WTC11 (cell line): ENCODE data around the gene CNOT1. TPM values are rescaled to one million over a fixed set of nuclear protein-coding genes. Genes with fewer than 3 reads are reported as not detected.

ENCODE experiments used
- ATAC-seq: fragments of 200-7000 bp; cut with Tn5 transposase; 2 replicates; pipeline ENCODE4 v1.10.0; 2021; ENCODE audit warnings: mild to moderate bottlenecking, moderate library complexity
- CTCF ChIA-PET: fragments of 300-600 bp; sonication (Branson Sonifier 250); formaldehyde crosslinking; loops from one replicate; lab custom pipeline; 2021; ENCODE audit warnings: antibody characterized with exemption; lab: Charles Lee
- POLR2A ChIA-PET: fragments of 350-600 bp; sonication (Branson Sonifier 250); formaldehyde crosslinking; loops from one replicate; lab custom pipeline; 2021; ENCODE audit warnings: antibody characterized with exemption; lab: Charles Lee
- DNase-seq: peaks from one replicate; pipeline ENCODE4 v3.0.0; 2021; ENCODE audit warnings: low spot score
- H3K27ac Mint-ChIP-seq: 2 replicates; pipeline ENCODE4 v1.8.0; 2021; ENCODE audit warnings: mixed read lengths
- H3K27me3 Mint-ChIP-seq: 2 replicates; pipeline ENCODE4 v1.8.0; 2021; ENCODE audit warnings: low read depth, mild to moderate bottlenecking, moderate library complexity, mixed read lengths
- H3K36me3 Mint-ChIP-seq: 2 replicates; pipeline ENCODE4 v1.8.0; 2021; ENCODE audit warnings: mixed read lengths
- H3K4me1 Mint-ChIP-seq: 2 replicates; pipeline ENCODE4 v1.8.0; 2022; ENCODE audit warnings: mixed read lengths
- H3K4me3 Mint-ChIP-seq: 2 replicates; pipeline ENCODE4 v1.8.0; 2021; ENCODE audit warnings: mild to moderate bottlenecking, moderate library complexity, mixed read lengths
- H3K9me3 Mint-ChIP-seq: 2 replicates; pipeline ENCODE4 v1.8.0; 2021; ENCODE audit warnings: mixed read lengths
- ATF1 ChIP-seq: sonication (generic); formaldehyde crosslinking; IDR thresholded peaks from 2 replicates; pipeline ENCODE4 v1.8.1; 2023; ENCODE audit warnings: mild to moderate bottlenecking, moderate library complexity, missing genetic modification reagents
- CREB1 ChIP-seq: sonication (generic); formaldehyde crosslinking; IDR thresholded peaks from 2 replicates; pipeline ENCODE4 v1.8.0; 2023; ENCODE audit warnings: mild to moderate bottlenecking, missing genetic modification reagents
- FOXK1 ChIP-seq: sonication (generic); formaldehyde crosslinking; IDR thresholded peaks from 2 replicates; pipeline ENCODE4 v1.8.0; 2022; ENCODE audit warnings: mild to moderate bottlenecking, moderate library complexity, missing genetic modification reagents
- JUN ChIP-seq: sonication (generic); formaldehyde crosslinking; IDR thresholded peaks from 2 replicates; pipeline ENCODE4 v1.8.0; 2023; ENCODE audit warnings: mild to moderate bottlenecking, missing genetic modification reagents
- MYBL2 ChIP-seq: sonication (generic); formaldehyde crosslinking; IDR thresholded peaks from 2 replicates; pipeline ENCODE4 v1.8.1; 2023; ENCODE audit warnings: mild to moderate bottlenecking, moderate library complexity, missing genetic modification reagents
- NFYB ChIP-seq: sonication (generic); formaldehyde crosslinking; conservative IDR thresholded peaks from 2 replicates; pipeline ENCODE4 v1.8.0; 2022; ENCODE audit warnings: low read depth, missing genetic modification reagents
- NR2C2 ChIP-seq: sonication (generic); formaldehyde crosslinking; IDR thresholded peaks from 2 replicates; pipeline ENCODE4 v1.8.0; 2022; ENCODE audit warnings: mild to moderate bottlenecking, missing genetic modification reagents
- OVOL2 ChIP-seq: fragments of 250-450 bp; sonication (Bioruptor Pico); IDR thresholded peaks from 2 replicates; pipeline ENCODE4 v1.9.0; 2021; ENCODE audit warnings: mild to moderate bottlenecking, borderline replicate concordance
- SOX15 ChIP-seq: fragments of 250-450 bp; sonication (Bioruptor Pico); IDR thresholded peaks from 2 replicates; pipeline ENCODE4 v1.9.0; 2021; ENCODE audit warnings: mild to moderate bottlenecking
- TEAD4 ChIP-seq: sonication (generic); formaldehyde crosslinking; IDR thresholded peaks from 2 replicates; pipeline ENCODE4 v1.8.0; 2022; ENCODE audit warnings: mild to moderate bottlenecking, missing genetic modification reagents
- TP53 ChIP-seq: sonication (generic); formaldehyde crosslinking; IDR thresholded peaks from 2 replicates; pipeline ENCODE4 v1.8.1; 2023; ENCODE audit warnings: mild to moderate bottlenecking, missing genetic modification reagents
- ZBTB21 ChIP-seq: sonication (generic); formaldehyde crosslinking; IDR thresholded peaks from 2 replicates; pipeline ENCODE4 v1.8.1; 2023; ENCODE audit warnings: mild to moderate bottlenecking, missing genetic modification reagents, borderline replicate concordance
- total RNA-seq: library from RNA; stranded (reverse); gene quantifications from 3 replicates; pipeline ENCODE4 v1.2.3, GENCODE V29; 2021
- TF ChIP-seq, protein P1 (sequence below): sonication (generic); formaldehyde crosslinking; IDR thresholded peaks from 2 replicates; pipeline ENCODE4 v1.8.1; 2023; ENCODE audit warnings: mild to moderate bottlenecking, missing genetic modification reagents, moderate library complexity
- TF ChIP-seq, protein P2 (sequence below): sonication (generic); formaldehyde crosslinking; IDR thresholded peaks from 2 replicates; pipeline ENCODE4 v1.8.1; 2023; ENCODE audit warnings: mild to moderate bottlenecking, missing genetic modification reagents
- TF ChIP-seq, protein P3 (sequence below): sonication (generic); formaldehyde crosslinking; IDR thresholded peaks from 2 replicates; pipeline ENCODE4 v1.8.1; 2023; ENCODE audit warnings: mild to moderate bottlenecking, moderate library complexity, missing genetic modification reagents
- TF ChIP-seq, protein P4 (sequence below): fragments of 250-450 bp; sonication (Bioruptor Pico); conservative IDR thresholded peaks from 2 replicates; pipeline ENCODE4 v1.9.0; 2021; ENCODE audit warnings: mild to moderate bottlenecking
- TF ChIP-seq, protein P5 (sequence below): fragments of 250-450 bp; sonication (Bioruptor Pico); IDR thresholded peaks from 2 replicates; pipeline ENCODE4 v1.9.0; 2021; ENCODE audit warnings: mild to moderate bottlenecking
- TF ChIP-seq, protein P6 (sequence below): sonication (generic); formaldehyde crosslinking; IDR thresholded peaks from 2 replicates; pipeline ENCODE4 v1.8.1; 2022; ENCODE audit warnings: mild to moderate bottlenecking, missing genetic modification reagents, moderate library complexity, borderline replicate concordance
- TF ChIP-seq, protein P7 (sequence below): sonication (generic); formaldehyde crosslinking; IDR thresholded peaks from 2 replicates; pipeline ENCODE4 v1.8.1; 2023; ENCODE audit warnings: mild to moderate bottlenecking, missing genetic modification reagents
- TF ChIP-seq, protein P8 (sequence below): sonication (generic); formaldehyde crosslinking; IDR thresholded peaks from 2 replicates; pipeline ENCODE4 v1.8.0; 2022; ENCODE audit warnings: mild to moderate bottlenecking, missing genetic modification reagents

The CNOT1 gene
- total RNA-seq, 1 experiment from 2014 or later: 314 TPM

DNA sequence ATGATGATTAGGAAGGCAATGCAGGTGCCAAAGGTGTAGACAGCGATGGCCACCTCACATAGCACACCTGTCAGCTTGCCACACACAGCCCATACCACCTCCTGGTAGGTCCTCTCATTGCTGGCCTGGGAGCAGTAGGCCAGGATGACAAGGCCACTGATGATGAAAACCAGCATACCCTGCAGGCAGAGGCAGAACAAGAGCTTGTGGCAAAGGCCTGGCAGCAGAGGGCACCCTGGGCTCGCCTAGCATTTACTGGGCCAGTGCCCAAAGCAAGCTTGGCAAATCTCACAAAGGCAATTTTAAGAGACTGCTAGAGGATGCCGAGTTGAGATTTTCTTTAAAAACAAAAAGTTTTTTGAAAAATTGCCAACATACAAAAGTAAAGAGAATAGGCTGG lies 49.1 kb upstream of the CNOT1 start:
- H3K36me3 Mint-ChIP-seq: peaks cover 21% of the 10 kb centered on the region
- no peak for DNase-seq
- no peak for ATAC-seq
- H3K9me3 Mint-ChIP-seq: no peaks in the 10 kb centered on the region
- no peaks in the 10 kb centered on the region for H3K27me3 Mint-ChIP-seq
- CTCF ChIA-PET: interaction anchor here (2.5 kb wide), 1 partner anchor 78 kb away, joined by 20 read pairs; no protein-coding TSS in a partner anchor
- POLR2A ChIA-PET: no interaction called here
- H3K4me1 Mint-ChIP-seq: peaks cover 4% of the 10 kb centered on the region
- H3K27ac Mint-ChIP-seq: no peak overlapping the region
- no peak overlapping the region for H3K4me3 Mint-ChIP-seq
- TF ChIP-seq NR2C2 (CRISPR knock-in tag) (no peak), ZBTB21 (CRISPR knock-in tag) (no peak), TP53 (CRISPR knock-in tag) (no peak)
- TF ChIP-seq, protein P1, sequence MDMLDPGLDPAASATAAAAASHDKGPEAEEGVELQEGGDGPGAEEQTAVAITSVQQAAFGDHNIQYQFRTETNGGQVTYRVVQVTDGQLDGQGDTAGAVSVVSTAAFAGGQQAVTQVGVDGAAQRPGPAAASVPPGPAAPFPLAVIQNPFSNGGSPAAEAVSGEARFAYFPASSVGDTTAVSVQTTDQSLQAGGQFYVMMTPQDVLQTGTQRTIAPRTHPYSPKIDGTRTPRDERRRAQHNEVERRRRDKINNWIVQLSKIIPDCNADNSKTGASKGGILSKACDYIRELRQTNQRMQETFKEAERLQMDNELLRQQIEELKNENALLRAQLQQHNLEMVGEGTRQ (CRISPR knock-in tag): no peak
- TF ChIP-seq, protein P2, sequence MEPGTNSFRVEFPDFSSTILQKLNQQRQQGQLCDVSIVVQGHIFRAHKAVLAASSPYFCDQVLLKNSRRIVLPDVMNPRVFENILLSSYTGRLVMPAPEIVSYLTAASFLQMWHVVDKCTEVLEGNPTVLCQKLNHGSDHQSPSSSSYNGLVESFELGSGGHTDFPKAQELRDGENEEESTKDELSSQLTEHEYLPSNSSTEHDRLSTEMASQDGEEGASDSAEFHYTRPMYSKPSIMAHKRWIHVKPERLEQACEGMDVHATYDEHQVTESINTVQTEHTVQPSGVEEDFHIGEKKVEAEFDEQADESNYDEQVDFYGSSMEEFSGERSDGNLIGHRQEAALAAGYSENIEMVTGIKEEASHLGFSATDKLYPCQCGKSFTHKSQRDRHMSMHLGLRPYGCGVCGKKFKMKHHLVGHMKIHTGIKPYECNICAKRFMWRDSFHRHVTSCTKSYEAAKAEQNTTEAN (CRISPR knock-in tag): no peak

DNA sequence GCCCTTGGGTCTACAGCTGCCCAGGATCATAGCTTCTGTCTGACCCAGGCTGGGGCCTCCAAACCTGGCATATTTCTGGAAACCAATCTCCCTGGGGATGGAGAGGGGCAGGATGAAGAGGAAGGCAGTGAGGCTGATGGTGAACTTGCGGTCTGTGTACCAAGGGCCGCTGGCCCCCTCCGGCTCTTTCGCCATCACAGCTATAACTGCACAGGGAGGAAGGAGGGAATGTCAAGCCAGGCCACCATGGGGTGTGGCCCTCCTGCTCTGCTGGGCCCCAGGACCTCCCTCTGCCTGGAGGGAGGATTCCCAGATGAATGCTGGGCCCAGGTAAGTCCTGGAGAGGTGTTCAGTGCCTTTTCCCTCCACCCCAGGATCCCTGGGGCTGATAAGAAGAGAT lies 48.6 kb upstream of the CNOT1 start:
- Mint-ChIP-seq H3K27me3 (no peaks in the 10 kb centered on the region), H3K4me3 (no peak overlapping the region), H3K36me3 (peaks cover 21% of the 10 kb centered on the region), H3K9me3 (no peaks in the 10 kb centered on the region), H3K4me1 (0 out of 2 replicates have a peak, but pooled peaks cover 2% of the 10 kb centered on the region), H3K27ac (no peak overlapping the region)
- ATAC-seq (no peak), DNase-seq (no peak)
- ChIA-PET CTCF (interaction anchor here (2.5 kb wide), 1 partner anchor 78 kb away, joined by 20 read pairs; no protein-coding TSS in a partner anchor), POLR2A (no interaction called here)
- TF ChIP-seq, protein P3, sequence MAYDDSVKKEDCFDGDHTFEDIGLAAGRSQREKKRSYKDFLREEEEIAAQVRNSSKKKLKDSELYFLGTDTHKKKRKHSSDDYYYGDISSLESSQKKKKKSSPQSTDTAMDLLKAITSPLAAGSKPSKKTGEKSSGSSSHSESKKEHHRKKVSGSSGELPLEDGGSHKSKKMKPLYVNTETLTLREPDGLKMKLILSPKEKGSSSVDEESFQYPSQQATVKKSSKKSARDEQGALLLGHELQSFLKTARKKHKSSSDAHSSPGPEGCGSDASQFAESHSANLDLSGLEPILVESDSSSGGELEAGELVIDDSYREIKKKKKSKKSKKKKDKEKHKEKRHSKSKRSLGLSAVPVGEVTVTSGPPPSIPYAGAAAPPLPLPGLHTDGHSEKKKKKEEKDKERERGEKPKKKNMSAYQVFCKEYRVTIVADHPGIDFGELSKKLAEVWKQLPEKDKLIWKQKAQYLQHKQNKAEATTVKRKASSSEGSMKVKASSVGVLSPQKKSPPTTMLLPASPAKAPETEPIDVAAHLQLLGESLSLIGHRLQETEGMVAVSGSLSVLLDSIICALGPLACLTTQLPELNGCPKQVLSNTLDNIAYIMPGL (CRISPR knock-in tag): no peak
- no peak for TF ChIP-seq ATF1 (CRISPR knock-in tag)
- TF ChIP-seq, protein P4, sequence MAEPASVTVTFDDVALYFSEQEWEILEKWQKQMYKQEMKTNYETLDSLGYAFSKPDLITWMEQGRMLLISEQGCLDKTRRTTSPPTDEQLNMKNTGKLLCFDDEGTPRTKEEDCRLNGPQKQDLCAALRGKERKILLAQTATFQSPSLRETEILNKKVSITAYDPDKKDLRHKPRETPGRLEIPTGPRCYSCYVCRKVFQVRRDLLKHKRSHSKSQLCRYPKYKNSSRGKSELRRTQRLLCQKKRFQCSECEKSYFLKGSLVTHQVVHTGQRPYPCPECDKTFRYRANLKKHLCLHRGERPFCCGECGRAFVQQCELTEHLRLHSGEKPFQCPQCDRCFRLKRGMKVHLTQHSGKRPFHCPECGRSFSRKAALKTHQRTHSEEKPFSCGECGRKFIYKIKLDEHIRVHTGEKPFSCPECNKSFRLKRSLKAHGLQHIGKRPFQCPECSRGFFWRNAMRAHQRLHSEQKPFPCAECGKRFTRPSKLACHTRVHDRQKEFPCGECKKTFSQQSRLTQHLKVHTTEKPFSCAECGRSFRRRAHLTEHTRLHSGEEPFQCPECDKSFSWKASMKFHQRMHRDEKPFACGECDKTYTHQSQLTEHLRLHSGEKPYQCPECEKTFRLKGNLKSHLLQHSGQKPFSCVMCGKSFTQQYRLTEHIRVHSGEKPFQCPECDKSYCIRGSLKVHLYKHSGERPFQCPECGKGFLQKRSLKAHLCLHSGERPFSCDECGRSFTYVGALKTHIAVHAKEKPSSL (CRISPR knock-in tag): no peak
- TF ChIP-seq, protein P5, sequence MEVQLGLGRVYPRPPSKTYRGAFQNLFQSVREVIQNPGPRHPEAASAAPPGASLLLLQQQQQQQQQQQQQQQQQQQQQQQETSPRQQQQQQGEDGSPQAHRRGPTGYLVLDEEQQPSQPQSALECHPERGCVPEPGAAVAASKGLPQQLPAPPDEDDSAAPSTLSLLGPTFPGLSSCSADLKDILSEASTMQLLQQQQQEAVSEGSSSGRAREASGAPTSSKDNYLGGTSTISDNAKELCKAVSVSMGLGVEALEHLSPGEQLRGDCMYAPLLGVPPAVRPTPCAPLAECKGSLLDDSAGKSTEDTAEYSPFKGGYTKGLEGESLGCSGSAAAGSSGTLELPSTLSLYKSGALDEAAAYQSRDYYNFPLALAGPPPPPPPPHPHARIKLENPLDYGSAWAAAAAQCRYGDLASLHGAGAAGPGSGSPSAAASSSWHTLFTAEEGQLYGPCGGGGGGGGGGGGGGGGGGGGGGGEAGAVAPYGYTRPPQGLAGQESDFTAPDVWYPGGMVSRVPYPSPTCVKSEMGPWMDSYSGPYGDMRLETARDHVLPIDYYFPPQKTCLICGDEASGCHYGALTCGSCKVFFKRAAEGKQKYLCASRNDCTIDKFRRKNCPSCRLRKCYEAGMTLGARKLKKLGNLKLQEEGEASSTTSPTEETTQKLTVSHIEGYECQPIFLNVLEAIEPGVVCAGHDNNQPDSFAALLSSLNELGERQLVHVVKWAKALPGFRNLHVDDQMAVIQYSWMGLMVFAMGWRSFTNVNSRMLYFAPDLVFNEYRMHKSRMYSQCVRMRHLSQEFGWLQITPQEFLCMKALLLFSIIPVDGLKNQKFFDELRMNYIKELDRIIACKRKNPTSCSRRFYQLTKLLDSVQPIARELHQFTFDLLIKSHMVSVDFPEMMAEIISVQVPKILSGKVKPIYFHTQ: no peak
- TF ChIP-seq CREB1 (CRISPR knock-in tag): no peak
- TF ChIP-seq, protein P6, sequence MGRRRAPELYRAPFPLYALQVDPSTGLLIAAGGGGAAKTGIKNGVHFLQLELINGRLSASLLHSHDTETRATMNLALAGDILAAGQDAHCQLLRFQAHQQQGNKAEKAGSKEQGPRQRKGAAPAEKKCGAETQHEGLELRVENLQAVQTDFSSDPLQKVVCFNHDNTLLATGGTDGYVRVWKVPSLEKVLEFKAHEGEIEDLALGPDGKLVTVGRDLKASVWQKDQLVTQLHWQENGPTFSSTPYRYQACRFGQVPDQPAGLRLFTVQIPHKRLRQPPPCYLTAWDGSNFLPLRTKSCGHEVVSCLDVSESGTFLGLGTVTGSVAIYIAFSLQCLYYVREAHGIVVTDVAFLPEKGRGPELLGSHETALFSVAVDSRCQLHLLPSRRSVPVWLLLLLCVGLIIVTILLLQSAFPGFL: no peak
- TF ChIP-seq SOX15 (CRISPR knock-in tag): no peak
- TF ChIP-seq TEAD4: no peak
- no peak for TF ChIP-seq OVOL2 (CRISPR knock-in tag)
- TF ChIP-seq, protein P1 (CRISPR knock-in tag): no peak
- TF ChIP-seq MYBL2 (CRISPR knock-in tag): no peak
- TF ChIP-seq FOXK1 (CRISPR knock-in tag): no peak
- TF ChIP-seq JUN (CRISPR knock-in tag): no peak
- TF ChIP-seq, protein P7, sequence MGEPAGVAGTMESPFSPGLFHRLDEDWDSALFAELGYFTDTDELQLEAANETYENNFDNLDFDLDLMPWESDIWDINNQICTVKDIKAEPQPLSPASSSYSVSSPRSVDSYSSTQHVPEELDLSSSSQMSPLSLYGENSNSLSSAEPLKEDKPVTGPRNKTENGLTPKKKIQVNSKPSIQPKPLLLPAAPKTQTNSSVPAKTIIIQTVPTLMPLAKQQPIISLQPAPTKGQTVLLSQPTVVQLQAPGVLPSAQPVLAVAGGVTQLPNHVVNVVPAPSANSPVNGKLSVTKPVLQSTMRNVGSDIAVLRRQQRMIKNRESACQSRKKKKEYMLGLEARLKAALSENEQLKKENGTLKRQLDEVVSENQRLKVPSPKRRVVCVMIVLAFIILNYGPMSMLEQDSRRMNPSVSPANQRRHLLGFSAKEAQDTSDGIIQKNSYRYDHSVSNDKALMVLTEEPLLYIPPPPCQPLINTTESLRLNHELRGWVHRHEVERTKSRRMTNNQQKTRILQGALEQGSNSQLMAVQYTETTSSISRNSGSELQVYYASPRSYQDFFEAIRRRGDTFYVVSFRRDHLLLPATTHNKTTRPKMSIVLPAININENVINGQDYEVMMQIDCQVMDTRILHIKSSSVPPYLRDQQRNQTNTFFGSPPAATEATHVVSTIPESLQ (CRISPR knock-in tag): no peak
- TF ChIP-seq, protein P8, sequence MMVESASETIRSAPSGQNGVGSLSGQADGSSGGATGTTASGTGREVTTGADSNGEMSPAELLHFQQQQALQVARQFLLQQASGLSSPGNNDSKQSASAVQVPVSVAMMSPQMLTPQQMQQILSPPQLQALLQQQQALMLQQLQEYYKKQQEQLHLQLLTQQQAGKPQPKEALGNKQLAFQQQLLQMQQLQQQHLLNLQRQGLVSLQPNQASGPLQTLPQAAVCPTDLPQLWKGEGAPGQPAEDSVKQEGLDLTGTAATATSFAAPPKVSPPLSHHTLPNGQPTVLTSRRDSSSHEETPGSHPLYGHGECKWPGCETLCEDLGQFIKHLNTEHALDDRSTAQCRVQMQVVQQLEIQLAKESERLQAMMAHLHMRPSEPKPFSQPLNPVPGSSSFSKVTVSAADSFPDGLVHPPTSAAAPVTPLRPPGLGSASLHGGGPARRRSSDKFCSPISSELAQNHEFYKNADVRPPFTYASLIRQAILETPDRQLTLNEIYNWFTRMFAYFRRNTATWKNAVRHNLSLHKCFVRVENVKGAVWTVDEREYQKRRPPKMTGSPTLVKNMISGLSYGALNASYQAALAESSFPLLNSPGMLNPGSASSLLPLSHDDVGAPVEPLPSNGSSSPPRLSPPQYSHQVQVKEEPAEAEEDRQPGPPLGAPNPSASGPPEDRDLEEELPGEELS (CRISPR knock-in tag): no peak
- no peak for TF ChIP-seq NFYB
